HEK293T (cell line): ENCODE data around the gene RNF26.

ENCODE experiments used
- CTCF ChIA-PET: fragments of 350-600 bp; formaldehyde crosslinking; extraction: SDS; loops from one replicate; lab custom pipeline; 2021; ENCODE audit warnings: antibody characterized with exemption, inconsistent platforms; lab: Yijun Ruan, JAX
- POLR2A ChIA-PET: fragments of 350-600 bp; formaldehyde crosslinking; extraction: SDS; loops from one replicate; lab custom pipeline; 2020; ENCODE audit warnings: antibody characterized with exemption, inconsistent platforms; lab: Yijun Ruan, JAX
- DNase-seq: peaks from one replicate; pipeline ENCODE4 v3.0.0; 2012; ENCODE audit warnings: mixed read lengths; ENCODE audit errors: extremely low spot score
- ARNT ChIP-seq: fragments of 450-650 bp; IDR thresholded peaks from 2 replicates; pipeline ENCODE4 v1.6.1; 2017; ENCODE audit warnings: mild to moderate bottlenecking
- BHLHE40 ChIP-seq: fragments of 450-650 bp; IDR thresholded peaks from 2 replicates; pipeline ENCODE4 v1.6.1; 2016; ENCODE audit warnings: mild to moderate bottlenecking, moderate library complexity, borderline replicate concordance
- CTBP1 ChIP-seq: fragments of 450-650 bp; IDR thresholded peaks from 2 replicates; pipeline ENCODE4 v1.6.1; 2016; ENCODE audit warnings: borderline replicate concordance
- ELF4 ChIP-seq: fragments of 450-650 bp; IDR thresholded peaks from 2 replicates; pipeline ENCODE4 v1.6.1; 2017; ENCODE audit warnings: antibody characterized with exemption
- FOXA1 ChIP-seq: fragments of 450-650 bp; IDR thresholded peaks from 2 replicates; pipeline ENCODE4 v1.6.1; 2016; ENCODE audit warnings: mild to moderate bottlenecking
- FOXK2 ChIP-seq: fragments of 450-650 bp; IDR thresholded peaks from 2 replicates; pipeline ENCODE4 v1.6.1; 2016; ENCODE audit warnings: mild to moderate bottlenecking
- FOXM1 ChIP-seq: fragments of 450-650 bp; IDR thresholded peaks from 2 replicates; pipeline ENCODE4 v1.6.1; 2017; ENCODE audit warnings: mild to moderate bottlenecking, borderline replicate concordance
- HDGF ChIP-seq: fragments of 450-650 bp; IDR thresholded peaks from 2 replicates; pipeline ENCODE4 v1.6.1; 2017; ENCODE audit warnings: antibody characterized with exemption, borderline replicate concordance
- L3MBTL2 ChIP-seq: fragments of 450-650 bp; conservative IDR thresholded peaks from 2 replicates; pipeline ENCODE4 v1.6.1; 2016; ENCODE audit warnings: mild to moderate bottlenecking
- LEF1 ChIP-seq: fragments of 450-650 bp; IDR thresholded peaks from 2 replicates; pipeline ENCODE4 v1.6.1; 2017; ENCODE audit warnings: mild to moderate bottlenecking, borderline replicate concordance
- NFRKB ChIP-seq: fragments of 450-650 bp; IDR thresholded peaks from 2 replicates; pipeline ENCODE4 v1.6.1; 2016; ENCODE audit warnings: mild to moderate bottlenecking, moderate library complexity
- PKNOX1 ChIP-seq: fragments of 450-650 bp; IDR thresholded peaks from 2 replicates; pipeline ENCODE4 v1.6.1; 2016
- SP1 ChIP-seq: fragments of 450-650 bp; IDR thresholded peaks from 2 replicates; pipeline ENCODE4 v1.6.1; 2017
- SUZ12 ChIP-seq: fragments of 450-650 bp; IDR thresholded peaks from 2 replicates; pipeline ENCODE4 v1.6.1; 2016; ENCODE audit warnings: mild to moderate bottlenecking
- TARDBP ChIP-seq: fragments of 450-650 bp; IDR thresholded peaks from 2 replicates; pipeline ENCODE4 v1.6.1; 2016
- ZNF384 ChIP-seq: fragments of 450-650 bp; IDR thresholded peaks from 2 replicates; pipeline ENCODE4 v1.6.1; 2016

RNF26 gene

GRCh38 chr11:119375337-119376196, 41.2 kb downstream of the RNF26 start:
- ChIA-PET POLR2A (no interaction called here), CTCF (interaction anchor here (0.5 to 3.5 kb wide), 8 partner anchors 9 to 643 kb away, joined by 3 to 21 read pairs (median 4); partner anchors contain the start of gene MCAM)
- no peak for DNase-seq
- TF ChIP-seq FOXK2 (no peak), BHLHE40 (no peak), L3MBTL2 (no peak)

GRCh38 chr11:119376197-119376847, 42.0 kb downstream of the RNF26 start:
- POLR2A ChIA-PET: no interaction called here
- TF ChIP-seq LEF1 (no peak), HDGF (no peak), PKNOX1 (no peak), ELF4 (no peak), ARNT (no peak), L3MBTL2 (no peak), TARDBP (no peak), BHLHE40 (no peak), NFRKB (no peak), SP1 (no peak), FOXK2 (no peak), CTBP1 (no peak), FOXM1 (no peak), SUZ12 (no peak), ZNF384 (no peak), FOXA1 (no peak)
- no peak for DNase-seq
- CTCF ChIA-PET: interaction anchor here (0.6 to 3.5 kb wide), 9 partner anchors 15 to 139 kb away, joined by 3 to 21 read pairs (median 3); partner anchors contain the start of gene MCAM

GRCh38 chr11:119377112-119377901, 43.0 kb downstream of the RNF26 start:
- POLR2A ChIA-PET: no interaction called here

GRCh38 chr11:119377961-119378667, 43.8 kb downstream of the RNF26 start:
- POLR2A ChIA-PET: no interaction called here
- TF ChIP-seq L3MBTL2 (no peak), ZNF384 (no peak), FOXA1 (no peak)
- CTCF ChIA-PET: interaction anchor here (1.4 to 4.2 kb wide), 2 partner anchors 38 to 40 kb away, joined by 5 to 20 read pairs; no protein-coding TSS in a partner anchor
- no peak for DNase-seq

More at GRCh38 chr11:119377112-119377901, 43.0 kb downstream of the RNF26 start:
- CTCF ChIA-PET: interaction anchor here (0.6 to 2.0 kb wide), 5 partner anchors 37 to 140 kb away, joined by 3 to 7 read pairs (median 3); no protein-coding TSS in a partner anchor
- DNase-seq: no peak
- TF ChIP-seq BHLHE40: no peak
- TF ChIP-seq FOXA1: no peak
- TF ChIP-seq SP1: no peak
- no peak for TF ChIP-seq PKNOX1
- TF ChIP-seq FOXK2: no peak
- no peak for TF ChIP-seq LEF1
- TF ChIP-seq ELF4: no peak
- no peak for TF ChIP-seq NFRKB
- no peak for TF ChIP-seq L3MBTL2
- TF ChIP-seq SUZ12: no peak
- TF ChIP-seq ARNT: no peak
- no peak for TF ChIP-seq CTBP1
- TF ChIP-seq TARDBP: no peak
- no peak for TF ChIP-seq HDGF
- TF ChIP-seq ZNF384: no peak
- TF ChIP-seq FOXM1: no peak

- POLR2A ChIA-PET: interaction anchor here (0.8 kb wide), 1 partner anchor 11 kb away, joined by 3 read pairs; no protein-coding TSS in a partner anchor
- CTCF ChIA-PET: interaction anchor here (0.6 to 4.2 kb wide), 6 partner anchors 13 to 173 kb away, joined by 3 to 20 read pairs (median 4); partner anchors contain the start of gene CBL
- DNase-seq: no peak
- TF ChIP-seq FOXM1 (no peak), CTBP1 (no peak), FOXA1 (no peak), SUZ12 (no peak), L3MBTL2 (no peak), PKNOX1 (no peak), NFRKB (no peak), TARDBP (no peak), SP1 (no peak), BHLHE40 (no peak)
Measured at GRCh38 chr11:119378851-119379465, 44.6 kb downstream of the RNF26 start.
